ENCODE measurements around the gene PTGS1.

DNA sequence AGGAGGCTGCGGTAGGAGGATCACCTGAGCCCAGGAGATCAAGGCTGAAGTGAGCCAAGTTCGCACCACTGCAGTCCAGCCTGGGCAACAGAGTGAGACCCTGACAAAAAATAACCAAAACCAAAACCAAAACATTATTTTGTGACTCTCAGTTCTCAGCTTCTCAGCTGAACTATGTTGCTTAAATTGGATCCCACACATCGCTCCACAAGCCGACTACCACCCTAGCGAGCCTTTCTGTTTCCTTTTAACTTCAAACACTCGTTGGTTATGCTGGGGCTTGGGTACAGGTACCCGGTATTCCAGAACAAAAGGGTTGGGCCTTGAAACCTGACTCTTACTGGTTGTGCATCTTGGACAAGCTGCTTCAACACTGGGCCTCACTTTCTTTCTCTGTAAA is 3.8 kb upstream of the PTGS1 start:
- TF ChIP-seq FOXC1 (CRISPR knock-in tag; IDR thresholded peaks at IDR 0.05; ENCODE audit: borderline replicate concordance) (no peak), KLF16 (CRISPR knock-in tag; IDR thresholded peaks at IDR 0.05) (no peak), KDM4B (CRISPR knock-in tag; IDR thresholded peaks at IDR 0.05) (no peak), ZNF329 (CRISPR knock-in tag; IDR thresholded peaks at IDR 0.05; ENCODE audit: low read depth) (no peak), JUND (CRISPR knock-in tag; IDR thresholded peaks at IDR 0.05) (no peak), ZNF441 (CRISPR knock-in tag; IDR thresholded peaks at IDR 0.05; ENCODE audit: borderline replicate concordance) (no peak), POLR2A (IDR thresholded peaks at IDR 0.05; ENCODE audit: insufficient read depth in 1 of 2, low read depth in 2 of 2, low read length in 2 of 2) (no peak)
- TF ChIP-seq, protein P1, sequence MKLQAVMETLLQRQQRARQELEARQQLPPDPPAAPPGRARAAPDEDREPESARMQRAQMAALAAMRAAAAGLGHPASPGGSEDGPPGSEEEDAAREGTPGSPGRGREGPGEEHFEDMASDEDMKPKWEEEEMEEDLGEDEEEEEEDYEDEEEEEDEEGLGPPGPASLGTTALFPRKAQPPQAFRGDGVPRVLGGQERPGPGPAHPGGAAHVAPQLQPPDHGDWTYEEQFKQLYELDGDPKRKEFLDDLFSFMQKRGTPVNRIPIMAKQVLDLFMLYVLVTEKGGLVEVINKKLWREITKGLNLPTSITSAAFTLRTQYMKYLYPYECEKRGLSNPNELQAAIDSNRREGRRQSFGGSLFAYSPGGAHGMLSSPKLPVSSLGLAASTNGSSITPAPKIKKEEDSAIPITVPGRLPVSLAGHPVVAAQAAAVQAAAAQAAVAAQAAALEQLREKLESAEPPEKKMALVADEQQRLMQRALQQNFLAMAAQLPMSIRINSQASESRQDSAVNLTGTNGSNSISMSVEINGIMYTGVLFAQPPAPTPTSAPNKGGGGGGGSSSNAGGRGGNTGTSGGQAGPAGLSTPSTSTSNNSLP (IDR thresholded peaks at IDR 0.05; ENCODE audit: low read depth, low read length), result no peak
- TF ChIP-seq, protein P2, sequence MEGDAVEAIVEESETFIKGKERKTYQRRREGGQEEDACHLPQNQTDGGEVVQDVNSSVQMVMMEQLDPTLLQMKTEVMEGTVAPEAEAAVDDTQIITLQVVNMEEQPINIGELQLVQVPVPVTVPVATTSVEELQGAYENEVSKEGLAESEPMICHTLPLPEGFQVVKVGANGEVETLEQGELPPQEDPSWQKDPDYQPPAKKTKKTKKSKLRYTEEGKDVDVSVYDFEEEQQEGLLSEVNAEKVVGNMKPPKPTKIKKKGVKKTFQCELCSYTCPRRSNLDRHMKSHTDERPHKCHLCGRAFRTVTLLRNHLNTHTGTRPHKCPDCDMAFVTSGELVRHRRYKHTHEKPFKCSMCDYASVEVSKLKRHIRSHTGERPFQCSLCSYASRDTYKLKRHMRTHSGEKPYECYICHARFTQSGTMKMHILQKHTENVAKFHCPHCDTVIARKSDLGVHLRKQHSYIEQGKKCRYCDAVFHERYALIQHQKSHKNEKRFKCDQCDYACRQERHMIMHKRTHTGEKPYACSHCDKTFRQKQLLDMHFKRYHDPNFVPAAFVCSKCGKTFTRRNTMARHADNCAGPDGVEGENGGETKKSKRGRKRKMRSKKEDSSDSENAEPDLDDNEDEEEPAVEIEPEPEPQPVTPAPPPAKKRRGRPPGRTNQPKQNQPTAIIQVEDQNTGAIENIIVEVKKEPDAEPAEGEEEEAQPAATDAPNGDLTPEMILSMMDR (CRISPR knock-in tag; IDR thresholded peaks at IDR 0.05), result no peak
- TF ChIP-seq, protein P3, sequence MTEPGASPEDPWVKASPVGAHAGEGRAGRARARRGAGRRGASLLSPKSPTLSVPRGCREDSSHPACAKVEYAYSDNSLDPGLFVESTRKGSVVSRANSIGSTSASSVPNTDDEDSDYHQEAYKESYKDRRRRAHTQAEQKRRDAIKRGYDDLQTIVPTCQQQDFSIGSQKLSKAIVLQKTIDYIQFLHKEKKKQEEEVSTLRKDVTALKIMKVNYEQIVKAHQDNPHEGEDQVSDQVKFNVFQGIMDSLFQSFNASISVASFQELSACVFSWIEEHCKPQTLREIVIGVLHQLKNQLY (CRISPR knock-in tag; IDR thresholded peaks at IDR 0.05), result no peak

All from HepG2 (cell line).